HG03025 (cell line): ENCODE data around the gene KDM2B.

Source experiments
- ATAC-seq: cut with Tn5 transposase; IDR thresholded peaks from one replicate; pipeline ENCODE4 v1.9.1; 2021; ENCODE audit warnings: mild to moderate bottlenecking, moderate library complexity; ENCODE audit not compliant: unreplicated experiment, low FRiP score

The KDM2B gene

DNA sequence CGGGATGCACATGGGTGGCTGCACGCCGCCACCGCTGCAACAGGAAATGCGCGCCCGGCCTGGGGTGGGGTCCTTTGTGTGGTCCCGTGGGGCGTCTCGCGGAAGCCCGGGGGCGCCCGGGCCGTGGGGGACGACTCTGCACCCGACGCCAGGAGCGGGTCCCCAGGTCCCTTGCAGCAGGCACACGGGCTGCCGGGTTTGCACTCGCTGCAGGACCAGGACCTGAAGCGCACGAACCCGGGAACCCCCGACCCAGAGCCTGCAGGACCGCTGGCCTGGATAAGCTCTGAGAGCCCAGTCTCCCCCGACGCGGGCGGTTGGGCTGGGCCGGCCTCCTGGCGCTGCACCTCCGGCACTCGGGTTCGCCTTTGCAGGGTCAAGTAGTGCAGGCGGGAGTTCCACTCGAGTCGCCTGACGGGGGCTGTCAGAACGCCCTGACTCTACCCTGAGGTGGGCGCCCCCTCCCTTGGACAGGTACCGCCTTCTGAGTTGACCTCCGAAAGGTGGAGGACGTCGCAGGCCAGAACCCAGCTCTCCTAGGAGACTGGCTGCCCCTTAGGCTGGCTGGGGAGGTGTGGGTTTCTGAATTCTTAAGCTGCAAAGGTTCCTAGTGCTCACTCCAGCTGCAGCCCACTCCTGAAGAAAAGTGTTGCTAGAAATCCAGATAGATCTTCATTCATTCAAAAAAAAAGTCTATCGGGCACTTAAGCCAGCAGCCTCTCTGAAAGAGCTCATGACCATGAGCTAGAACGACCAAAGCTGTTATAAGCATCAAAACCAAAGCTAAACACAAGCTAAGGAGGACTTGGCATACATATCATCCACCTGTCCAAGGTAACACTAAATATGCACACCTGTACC, 113.0 kb downstream of the KDM2B start:
- ATAC-seq = peak; percentile 9

DNA sequence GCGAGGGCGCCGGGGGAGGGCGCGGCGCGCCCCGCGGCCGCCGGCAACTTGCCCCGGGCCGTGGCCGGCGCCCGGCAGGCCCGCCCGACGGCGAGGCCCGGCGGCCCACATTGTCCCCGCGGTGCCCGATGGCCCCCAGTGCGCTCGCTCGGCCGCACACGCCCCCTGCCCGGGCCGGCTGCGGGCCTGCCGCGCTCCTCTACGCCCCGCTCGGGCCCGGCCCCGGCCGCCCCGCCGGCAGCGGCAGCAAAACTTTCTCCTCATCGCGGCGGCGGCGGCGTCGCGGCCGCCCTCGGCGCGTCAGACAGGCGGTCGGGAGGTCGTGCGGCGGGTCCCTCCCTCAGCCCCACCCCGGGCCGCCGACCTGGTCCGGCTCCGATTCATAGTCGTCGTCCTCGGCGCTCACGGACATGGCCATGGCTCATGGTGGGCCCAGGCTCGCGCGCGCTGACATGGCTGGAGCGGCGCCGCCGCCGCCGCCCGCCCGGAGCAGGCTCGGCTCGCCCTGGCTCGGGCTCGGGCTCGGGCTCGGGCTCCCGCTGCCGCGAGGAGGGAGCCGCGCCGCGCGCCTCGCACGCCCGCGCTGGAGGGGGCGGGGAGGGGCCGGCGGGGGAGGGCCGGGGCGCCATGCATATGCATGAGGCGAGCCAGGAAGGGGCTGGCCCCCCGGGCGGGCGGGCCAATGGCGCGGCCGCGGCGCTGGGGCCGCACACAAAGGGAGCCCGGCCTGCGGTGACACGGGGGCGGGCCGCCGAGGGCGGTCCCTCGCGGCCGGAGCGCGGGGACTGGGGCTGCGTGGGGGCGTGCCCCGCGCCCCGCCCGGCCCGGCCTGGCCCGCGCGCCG, 113.8 kb downstream of the KDM2B start:
- peak; percentile 85 for ATAC-seq

DNA sequence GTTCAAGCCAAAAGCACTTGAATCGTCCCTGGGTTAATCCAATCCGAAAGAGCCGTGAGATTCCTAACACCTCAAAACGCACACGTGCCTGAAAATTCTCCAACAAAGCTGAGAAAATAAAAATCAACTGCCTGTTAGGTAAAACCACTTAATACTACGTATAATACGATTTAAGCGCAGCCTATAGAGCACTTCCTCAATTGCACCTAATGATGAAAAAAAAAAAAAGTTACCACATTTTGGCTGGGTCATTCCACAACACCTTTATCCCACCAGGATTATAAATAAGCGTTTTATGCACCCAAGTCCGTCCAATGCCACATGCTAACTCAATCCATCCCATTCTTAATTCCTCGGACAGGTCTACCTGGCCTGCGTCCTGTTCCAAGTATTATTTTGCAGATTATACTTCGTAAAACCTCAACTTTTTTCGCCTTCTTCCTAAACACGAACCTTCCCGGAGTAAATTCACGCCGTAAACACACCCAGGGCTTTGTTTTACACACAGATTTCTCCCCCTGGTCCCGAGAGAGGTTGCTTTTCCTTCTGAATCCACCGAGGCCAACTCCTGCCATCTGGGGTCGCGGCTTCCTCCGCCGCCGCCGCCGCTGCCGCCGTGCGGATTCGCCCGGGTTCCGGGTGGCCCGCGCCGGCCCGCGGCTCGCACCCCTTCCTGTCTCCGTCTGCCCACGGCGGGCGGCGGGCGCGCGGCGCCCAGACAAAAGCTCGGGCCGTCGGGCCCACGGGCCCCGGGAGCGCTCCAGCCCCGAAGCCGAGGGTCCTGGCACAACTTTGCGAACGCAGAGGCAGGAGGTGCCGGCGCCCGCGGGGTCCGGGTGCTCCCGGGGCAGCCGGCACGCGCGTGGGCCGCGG, 114.7 kb downstream of the KDM2B start:
- ATAC-seq = peak; percentile 26

DNA sequence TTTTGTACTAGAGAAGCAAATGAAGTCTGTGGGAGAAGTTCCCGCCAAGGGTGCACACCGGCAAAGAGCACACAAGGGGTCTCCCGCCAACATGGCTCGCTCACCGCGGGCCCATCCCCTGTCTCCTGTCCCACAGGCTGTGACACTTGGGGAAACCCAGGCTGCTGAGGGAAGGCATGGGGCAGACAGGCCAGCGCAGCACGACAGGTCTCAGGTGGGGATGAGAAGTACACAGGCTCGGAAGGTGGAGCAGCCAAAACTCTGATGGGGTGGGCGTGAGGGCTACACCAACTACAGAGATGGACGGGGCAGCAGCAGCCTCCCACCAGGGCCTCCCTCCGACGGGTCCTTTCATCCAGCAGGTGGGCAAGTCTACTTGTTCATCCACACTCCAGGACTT, 116.5 kb downstream of the KDM2B start:
- no peak for ATAC-seq

DNA sequence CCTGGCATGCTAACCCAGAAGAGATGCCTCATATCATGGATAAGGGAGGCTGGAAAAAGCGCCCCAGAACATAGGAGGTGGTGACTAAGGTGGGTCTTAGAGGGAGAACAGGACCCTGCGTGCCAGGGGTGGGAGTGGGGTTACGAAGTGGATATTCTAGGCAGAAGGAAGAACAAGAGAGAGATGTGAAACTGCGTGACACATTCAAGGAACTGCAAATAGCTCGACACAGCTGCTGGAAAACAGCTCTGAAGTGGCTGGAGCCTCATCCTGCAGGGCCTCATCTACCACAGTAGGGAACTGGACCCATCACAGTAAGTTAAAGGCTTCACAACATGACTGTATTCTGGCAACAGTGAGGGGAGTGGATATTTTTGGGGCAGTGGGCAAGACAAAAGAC, 119.8 kb downstream of the KDM2B start:
- ATAC-seq = no peak

DNA sequence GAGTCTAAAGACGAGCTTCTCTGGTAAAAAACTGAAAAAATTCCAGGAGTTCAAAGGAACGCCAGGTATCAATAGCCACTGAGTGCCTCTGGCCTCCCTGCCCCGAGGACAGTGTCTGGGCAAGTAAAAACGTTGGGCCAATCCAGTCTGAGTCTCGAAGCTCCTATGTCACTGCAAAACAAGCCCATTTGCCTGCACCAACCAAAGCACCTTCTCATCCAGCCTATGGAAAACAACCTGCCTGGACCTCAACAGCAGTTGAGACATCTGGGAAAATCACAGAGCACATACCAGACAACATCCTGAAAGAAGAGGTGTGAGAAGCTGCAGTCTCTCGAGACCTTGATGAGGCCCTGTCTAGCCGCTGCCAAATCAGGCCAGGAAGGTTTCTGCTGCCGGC, 124.3 kb downstream of the KDM2B start:
- ATAC-seq = no peak

DNA sequence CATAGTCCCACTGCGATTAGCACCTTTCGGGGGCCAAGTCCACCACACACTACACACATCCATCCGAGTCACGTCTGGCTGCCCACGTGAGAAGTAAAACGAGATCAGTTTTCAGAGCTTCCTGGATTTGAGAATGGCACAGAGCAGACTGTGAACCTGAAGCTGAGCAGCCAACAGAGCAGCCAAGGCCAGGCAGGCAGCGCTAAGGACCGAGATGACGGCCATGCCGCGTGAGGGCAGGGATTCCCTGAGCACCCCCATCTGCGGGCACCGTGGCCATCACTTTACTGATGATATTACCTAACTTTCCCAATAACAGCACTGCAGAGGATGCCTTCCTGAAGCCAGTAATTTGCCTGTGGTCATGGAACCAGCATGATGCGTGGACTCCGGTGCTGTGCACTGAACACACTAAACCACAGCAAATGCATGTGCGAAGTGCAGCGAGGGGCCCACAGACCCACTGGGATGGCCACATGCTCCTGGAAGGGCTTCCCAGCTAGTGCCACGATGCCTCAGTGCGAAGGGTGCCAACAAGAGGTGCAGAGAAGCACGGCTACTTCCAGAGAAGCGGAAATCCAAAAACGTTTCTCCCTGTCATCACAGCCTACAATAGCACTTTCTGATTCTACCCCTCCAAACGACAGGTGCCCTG, 124.9 kb downstream of the KDM2B start:
- ATAC-seq = no peak

DNA sequence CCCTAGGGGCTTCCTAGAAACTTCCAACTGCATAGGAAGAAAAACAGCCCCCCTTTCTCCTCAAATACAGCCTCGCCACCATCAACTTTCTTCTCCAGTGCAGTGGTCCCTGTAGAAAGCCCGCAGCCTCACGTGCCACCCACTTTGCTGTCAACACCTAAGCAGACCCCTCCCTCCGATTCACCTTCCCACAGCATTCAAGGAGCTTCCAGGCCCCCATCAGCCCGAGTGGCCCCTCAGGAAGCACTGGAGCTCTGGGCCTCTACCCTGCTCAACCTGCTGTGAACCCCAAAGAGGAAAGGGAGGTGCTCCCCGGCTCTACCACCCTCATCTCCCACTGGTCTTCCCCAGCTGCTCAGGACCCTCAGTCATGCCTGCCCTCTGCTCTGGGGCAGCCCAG, 125.9 kb downstream of the KDM2B start:
- ATAC-seq = no peak

DNA sequence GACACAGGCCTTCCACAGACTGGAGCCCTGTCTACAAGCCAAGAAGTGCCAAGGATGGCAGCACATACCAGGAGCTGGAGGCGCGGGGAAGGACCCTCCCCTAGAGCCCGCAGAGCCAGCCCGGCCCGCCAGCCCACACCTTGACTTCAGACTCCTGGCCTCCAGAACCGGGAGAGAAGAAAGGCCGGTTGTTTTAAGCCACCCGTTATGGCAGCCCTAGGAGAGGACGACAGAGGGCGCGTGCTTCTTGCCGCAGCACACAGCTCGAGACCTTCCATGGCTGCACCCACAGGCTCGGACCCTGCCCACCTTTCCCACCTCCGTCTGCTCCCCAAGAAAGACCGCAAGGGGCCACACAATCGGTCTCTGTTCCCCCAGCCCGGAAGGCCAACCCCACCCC, 127.2 kb downstream of the KDM2B start:
- no peak for ATAC-seq

DNA sequence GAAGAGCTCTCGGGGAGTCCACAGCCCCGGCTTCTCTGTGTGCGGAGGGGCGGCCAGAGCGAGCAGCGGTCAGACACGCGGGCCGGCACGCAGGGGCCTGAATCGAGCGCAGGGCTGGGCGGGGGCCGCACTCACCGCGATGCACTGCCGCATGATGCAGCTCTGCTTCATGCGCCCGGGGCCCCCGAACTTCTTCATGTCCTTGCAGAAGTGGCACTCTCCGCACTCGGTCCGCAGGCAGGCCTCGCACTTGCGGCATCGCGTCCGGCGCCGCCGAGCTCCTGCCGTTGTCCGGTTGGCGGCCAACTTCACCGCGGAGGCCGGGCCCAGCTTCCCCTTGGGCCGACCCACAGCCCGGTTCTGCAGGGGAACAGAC, 127.8 kb downstream of the KDM2B start:
- ATAC-seq = no peak

DNA sequence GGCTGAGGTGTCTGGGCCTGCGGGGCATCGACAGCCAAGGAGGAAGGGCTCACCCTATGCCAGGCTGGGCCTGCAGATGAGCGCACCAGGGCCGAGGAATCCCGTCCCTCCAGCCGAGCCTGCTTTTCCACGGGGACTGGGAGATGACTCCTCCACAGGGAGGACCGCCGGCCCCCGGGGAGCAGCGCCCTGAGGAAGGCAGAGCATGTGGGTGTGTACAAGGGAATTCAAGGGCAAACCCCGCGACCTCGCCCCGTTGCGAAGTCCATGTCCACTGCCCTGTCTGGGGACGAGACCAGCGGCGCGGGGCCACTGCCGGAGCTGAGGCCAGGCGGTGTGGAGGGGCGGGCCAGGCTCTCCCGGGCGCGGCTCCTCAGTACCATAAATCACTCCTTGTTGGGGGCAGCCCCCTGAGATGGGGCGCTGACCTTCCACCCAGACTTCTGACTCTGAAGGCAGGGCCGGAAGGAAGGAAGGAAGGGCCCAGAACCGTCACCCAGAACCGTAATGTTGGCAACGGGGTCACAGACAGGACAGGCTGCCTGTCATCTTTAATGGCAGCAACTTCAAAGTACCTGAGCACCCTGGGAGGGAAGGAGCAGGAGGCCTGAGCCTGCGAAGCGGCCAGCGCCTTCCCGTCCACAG, 128.4 kb downstream of the KDM2B start:
- ATAC-seq = no peak

DNA sequence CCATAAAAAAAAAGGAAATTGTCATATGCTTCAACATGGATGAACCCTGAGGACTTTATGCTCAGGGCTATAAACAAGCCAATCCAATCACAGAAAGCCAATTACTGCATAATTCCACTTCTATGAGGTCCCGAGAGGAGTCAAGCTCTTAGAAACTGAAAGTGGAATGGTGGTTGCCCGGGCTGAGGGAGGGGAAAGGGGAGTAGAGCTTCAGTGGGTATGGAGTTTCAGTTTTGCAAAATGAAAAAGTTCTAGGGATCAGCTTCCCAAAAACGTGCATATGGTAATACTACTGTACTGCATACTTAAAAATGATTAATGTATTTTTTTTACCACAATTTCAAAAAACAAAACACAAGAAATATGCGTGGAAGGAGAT, 128.9 kb downstream of the KDM2B start:
- ATAC-seq = no peak

DNA sequence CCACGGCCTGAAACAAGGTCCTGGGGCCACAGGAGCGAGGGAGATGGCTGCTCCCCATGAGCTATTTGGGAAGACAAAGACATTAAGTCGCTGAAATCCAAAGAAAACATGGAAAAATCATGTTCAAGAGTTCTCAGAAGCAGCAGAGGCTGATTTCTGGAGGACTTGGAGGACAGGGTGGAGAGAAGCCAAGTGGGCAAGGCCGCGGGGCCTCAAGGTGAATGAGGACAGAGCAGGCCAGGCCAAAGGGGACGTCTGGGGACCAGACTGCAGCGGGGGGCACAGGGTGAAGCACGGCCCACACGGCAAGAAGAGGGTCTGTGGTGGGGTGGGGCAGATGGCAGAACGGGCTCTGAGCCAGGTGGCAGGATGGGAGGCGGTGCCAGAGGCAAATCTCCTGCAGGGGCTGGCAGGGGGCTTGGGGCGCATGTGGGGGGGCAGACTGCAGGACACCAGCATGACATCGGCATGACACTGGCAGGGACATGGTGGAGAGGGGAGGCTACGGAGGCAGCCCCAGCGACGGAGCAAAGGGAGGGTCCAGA, 132.0 kb downstream of the KDM2B start:
- ATAC-seq = no peak

DNA sequence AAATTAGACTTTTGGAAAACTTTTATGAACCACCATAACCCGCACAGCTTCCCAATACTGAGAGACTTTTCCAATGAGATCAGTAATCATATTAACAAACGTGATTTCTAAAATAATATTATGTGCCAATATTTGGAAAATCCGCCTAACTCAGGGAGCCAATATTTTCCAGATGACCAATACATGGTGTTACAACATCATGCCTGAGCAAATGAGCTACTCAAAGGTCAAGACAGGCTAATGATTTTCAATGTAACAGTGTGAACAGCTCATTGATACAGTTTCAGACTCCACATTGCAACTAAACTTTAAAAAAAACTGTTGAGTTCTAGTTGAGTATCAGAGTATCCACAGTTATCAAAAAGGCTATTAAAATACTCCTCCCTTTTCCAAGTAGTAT, 134.1 kb downstream of the KDM2B start:
- ATAC-seq = no peak

DNA sequence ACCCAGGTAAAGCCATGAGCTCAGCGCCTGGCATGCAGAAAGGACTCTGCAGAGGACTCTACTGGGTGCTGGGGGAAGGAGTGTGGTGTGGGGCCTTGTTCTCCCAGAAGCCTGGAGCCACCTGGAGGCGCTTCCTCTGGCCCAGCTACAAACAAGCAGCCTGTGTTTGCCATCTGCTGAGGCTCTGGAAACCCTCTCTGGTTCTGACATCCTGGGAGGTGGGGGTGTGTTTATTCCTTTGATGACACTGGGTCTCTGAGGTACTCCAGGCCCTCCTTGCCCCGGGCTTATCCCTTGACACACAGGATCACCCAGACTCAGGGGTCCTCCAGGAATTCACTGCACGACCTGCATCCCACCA, 136.0 kb downstream of the KDM2B start:
- no peak for ATAC-seq

DNA sequence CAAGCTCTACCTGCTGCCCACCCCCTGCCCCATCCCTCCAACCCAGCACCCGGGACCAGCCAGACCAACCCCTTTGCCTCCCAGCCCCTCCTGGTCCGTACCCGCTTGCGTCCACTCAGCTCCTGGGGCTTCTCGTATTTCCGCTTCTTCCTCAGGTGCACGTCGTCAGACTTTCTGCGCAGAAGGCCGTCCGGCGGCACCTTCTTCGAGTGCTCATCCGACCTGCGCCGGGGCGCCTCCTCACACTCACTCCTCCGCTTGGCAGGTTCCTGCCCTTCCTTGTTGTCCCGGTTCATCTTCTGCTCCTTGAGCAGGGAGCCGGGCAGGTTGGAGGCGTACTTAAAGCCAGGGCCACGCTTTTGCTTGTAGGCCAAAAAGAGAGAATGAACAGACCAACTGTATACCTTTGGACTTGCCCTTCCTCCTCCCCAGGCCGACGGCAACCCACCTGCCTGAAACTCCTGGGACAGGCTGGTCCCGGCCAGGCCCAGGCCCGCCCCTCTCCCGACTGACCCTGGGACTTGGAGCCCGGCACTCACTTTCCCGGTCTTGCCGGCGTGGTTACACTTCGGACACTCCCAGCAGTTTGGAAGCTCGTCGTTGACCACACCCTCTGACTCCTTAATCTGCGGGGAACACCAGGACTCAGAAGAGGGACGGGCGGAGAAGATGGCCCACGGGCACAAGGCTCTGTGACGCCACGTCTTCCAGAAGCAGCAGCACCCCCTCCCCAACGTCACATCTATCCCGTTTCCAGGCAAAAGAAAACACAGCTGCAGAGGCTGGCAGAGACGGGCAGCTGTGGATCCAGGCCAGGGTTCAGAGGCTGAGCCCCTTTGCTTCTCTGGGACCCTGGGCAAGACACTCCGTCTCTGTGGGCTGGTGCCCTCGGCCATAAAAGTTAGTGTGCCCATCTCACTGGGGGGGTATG, 136.6 kb downstream of the KDM2B start:
- ATAC-seq = no peak

DNA sequence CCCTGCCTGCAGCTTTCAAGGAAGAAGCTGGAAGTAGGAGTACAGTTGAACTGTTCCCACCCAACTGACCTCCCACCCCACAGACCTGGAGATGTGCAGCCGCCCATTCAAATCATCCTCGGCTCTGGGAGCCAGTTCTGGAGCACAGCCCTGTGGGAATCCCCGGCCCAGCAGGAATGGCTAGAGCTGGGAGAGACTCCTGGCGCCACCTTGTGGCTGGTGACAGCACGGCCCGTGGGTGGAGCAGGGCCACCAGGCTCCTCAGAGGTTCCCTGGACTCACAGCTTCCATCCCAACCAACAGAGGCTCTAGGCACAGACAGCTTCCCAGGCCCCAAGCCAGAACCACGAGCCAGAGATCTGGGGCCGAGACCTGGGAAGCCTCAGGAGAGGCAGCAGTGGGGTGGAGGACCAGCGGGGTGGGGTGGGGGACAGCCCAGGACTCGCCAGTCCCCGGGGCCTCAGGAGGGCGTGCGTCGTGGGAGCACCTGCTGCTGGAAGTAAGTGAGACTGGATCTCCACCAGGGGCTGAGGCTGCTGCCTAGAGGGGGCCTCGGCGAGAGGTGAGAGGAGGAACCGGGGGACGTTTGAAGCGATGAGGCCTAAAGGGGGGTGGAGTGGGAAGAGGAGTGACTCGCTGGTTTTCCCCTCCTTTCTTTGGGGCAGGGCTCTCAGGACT, 137.5 kb downstream of the KDM2B start:
- ATAC-seq = no peak
